Neural progenitor cell (in vitro differentiated cells): Measurements from ENCODE around the gene C22orf31. TPM values are rescaled to one million over a fixed set of nuclear protein-coding genes. Genes with fewer than 3 reads are reported as not detected.

Experiments
- DNase-seq: peaks from one replicate; pipeline ENCODE4 v3.0.0-alpha.2; 2016; ENCODE audit warnings: low spot score
- H2AFZ ChIP-seq: fragments of 200-600 bp; sonication (generic); replicated peaks from 2 replicates; pipeline ENCODE4 v1.6.1; 2016; ENCODE audit warnings: antibody characterized with exemption
- H3F3A ChIP-seq: fragments of 200-600 bp; sonication (generic); 2 replicates; pipeline ENCODE4 v1.6.1; 2016; ENCODE audit warnings: antibody characterized with exemption, low read depth
- H3K27ac ChIP-seq: fragments of 200-600 bp; sonication (generic); 2 replicates; pipeline ENCODE4 v1.5.1; 2016; ENCODE audit warnings: mild to moderate bottlenecking
- H3K27me3 ChIP-seq: fragments of 200-600 bp; sonication (generic); 2 replicates; pipeline ENCODE4 v1.6.1; 2016; ENCODE audit warnings: mild to moderate bottlenecking, moderate library complexity
- H3K36me3 ChIP-seq: fragments of 200-600 bp; sonication (generic); 2 replicates; pipeline ENCODE4 v1.5.1; 2016
- H3K4me1 ChIP-seq: fragments of 200-600 bp; sonication (generic); 2 replicates; pipeline ENCODE4 v1.6.1; 2016; ENCODE audit warnings: mixed run types
- H3K4me2 ChIP-seq: fragments of 200-600 bp; sonication (generic); 2 replicates; pipeline ENCODE4 v1.6.1; 2016
- H3K4me3 ChIP-seq: fragments of 200-600 bp; sonication (generic); 2 replicates; pipeline ENCODE4 v1.5.1; 2016
- H3K79me2 ChIP-seq: fragments of 200-600 bp; sonication (generic); 2 replicates; pipeline ENCODE4 v1.6.1; 2016; ENCODE audit warnings: low read depth
- H3K9ac ChIP-seq: fragments of 200-600 bp; sonication (generic); 2 replicates; pipeline ENCODE4 v1.6.1; 2016
- H3K9me3 ChIP-seq: fragments of 200-600 bp; sonication (generic); 2 replicates; pipeline ENCODE4 v1.5.1; 2016; ENCODE audit warnings: low read depth
- H4K20me1 ChIP-seq: fragments of 200-600 bp; sonication (generic); 2 replicates; pipeline ENCODE4 v1.6.1; 2016; ENCODE audit warnings: low read depth
- H3K27ac Mint-ChIP-seq: 3 replicates; pipeline ENCODE4 v1.8.0; 2021; ENCODE audit warnings: mixed read lengths
- H3K27me3 Mint-ChIP-seq: 2 replicates; pipeline ENCODE4 v1.8.0; 2022; ENCODE audit warnings: low read depth, mild to moderate bottlenecking, inconsistent platforms, moderate library complexity, mixed read lengths; ENCODE audit not compliant: insufficient read depth
- H3K36me3 Mint-ChIP-seq: 3 replicates; pipeline ENCODE4 v1.8.0; 2021; ENCODE audit warnings: mixed read lengths
- H3K4me1 Mint-ChIP-seq: 3 replicates; pipeline ENCODE4 v1.8.0; 2021; ENCODE audit warnings: mixed read lengths
- H3K4me3 Mint-ChIP-seq: 3 replicates; pipeline ENCODE4 v1.8.0; 2021; ENCODE audit warnings: mild to moderate bottlenecking, moderate library complexity, mixed read lengths
- H3K9me3 Mint-ChIP-seq: 3 replicates; pipeline ENCODE4 v1.8.0; 2020; ENCODE audit warnings: mixed read lengths
- EZH2 ChIP-seq: fragments of 200-600 bp; sonication (generic); IDR thresholded peaks from 2 replicates; pipeline ENCODE4 v1.6.1; 2017; ENCODE audit warnings: antibody characterized with exemption, mild to moderate bottlenecking, moderate library complexity
- EZH2phosphoT487 ChIP-seq: fragments of 200-600 bp; sonication (generic); IDR thresholded peaks from 2 replicates; pipeline ENCODE4 v1.6.1; 2017; ENCODE audit warnings: antibody characterized with exemption
- total RNA-seq: library from RNA; depleted of rRNA; stranded (reverse); fragments of >200 nt; gene quantifications from 2 replicates; pipeline ENCODE4 v1.2.3, GENCODE V29; 2015; ENCODE audit warnings: low replicate concordance
- TF ChIP-seq, protein P1 (sequence below): fragments of 200-600 bp; sonication (generic); IDR thresholded peaks from 2 replicates; pipeline ENCODE4 v1.5.1; 2017; ENCODE audit warnings: antibody characterized with exemption, mild to moderate bottlenecking

Gene C22orf31
- total RNA-seq, 1 donor from 2014 or later, result not detected

DNA sequence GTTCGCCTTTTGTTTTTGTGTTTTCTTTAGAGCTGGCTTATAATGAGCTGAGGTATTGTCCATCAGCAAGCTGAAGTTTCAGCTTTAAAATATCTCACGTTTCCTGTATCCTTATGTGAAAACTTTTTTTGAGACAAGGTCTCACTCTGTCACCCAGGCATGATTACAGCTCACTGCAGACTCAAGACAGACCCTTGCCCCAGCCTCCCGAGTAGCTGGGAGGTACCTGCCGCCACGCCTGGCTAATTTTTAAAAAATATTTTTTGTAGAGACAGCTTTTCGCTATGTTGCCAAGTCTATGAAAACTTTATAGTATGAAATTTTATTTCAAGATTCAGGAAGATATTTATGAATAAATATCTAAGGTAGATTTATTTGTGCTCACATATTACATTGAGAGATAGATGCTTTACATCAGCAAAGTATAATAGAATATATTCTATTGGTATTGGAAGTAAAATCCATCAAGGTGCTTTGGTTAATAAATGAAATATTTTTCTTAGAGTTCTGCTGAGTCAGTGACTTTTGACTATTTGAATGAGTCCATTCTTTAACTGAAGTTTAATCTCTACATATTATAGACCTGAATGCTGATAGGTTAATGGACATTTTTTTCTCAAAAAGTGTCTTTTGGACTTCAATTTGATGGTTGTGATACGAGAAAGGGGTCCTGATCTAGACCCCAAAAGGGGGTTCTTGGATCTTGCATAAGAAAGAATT lies 21.4 kb upstream of the C22orf31 start:
- DNase-seq, result no peak
- H3K27me3 ChIP-seq, result no peaks in the 10 kb centered on the region
- Mint-ChIP-seq H3K9me3 (no peaks in the 10 kb centered on the region), H3K27ac (no peak overlapping the region), H3K27me3 (no peaks in the 10 kb centered on the region), H3K4me3 (no peak overlapping the region), H3K36me3 (no peaks in the 10 kb centered on the region), H3K4me1 (peaks cover 22% of the 10 kb centered on the region)
- no peak overlapping the region for H3K27ac ChIP-seq
- H3K4me3 ChIP-seq, result no peak overlapping the region
- H3K4me2 ChIP-seq, result no peak overlapping the region
- no peak overlapping the region for H3K9ac ChIP-seq
- H4K20me1 ChIP-seq, result no peaks in the 10 kb centered on the region
- H3K79me2 ChIP-seq, result no peaks in the 10 kb centered on the region
- no peak overlapping the region for H2AFZ ChIP-seq
- peaks cover 9% of the 10 kb centered on the region for H3K4me1 ChIP-seq
- H3K36me3 ChIP-seq, result no peaks in the 10 kb centered on the region
- no peaks in the 10 kb centered on the region for H3K9me3 ChIP-seq
- H3F3A ChIP-seq, result peaks cover 15% of the 10 kb centered on the region
- no peak for TF ChIP-seq EZH2
- TF ChIP-seq, protein P1, sequence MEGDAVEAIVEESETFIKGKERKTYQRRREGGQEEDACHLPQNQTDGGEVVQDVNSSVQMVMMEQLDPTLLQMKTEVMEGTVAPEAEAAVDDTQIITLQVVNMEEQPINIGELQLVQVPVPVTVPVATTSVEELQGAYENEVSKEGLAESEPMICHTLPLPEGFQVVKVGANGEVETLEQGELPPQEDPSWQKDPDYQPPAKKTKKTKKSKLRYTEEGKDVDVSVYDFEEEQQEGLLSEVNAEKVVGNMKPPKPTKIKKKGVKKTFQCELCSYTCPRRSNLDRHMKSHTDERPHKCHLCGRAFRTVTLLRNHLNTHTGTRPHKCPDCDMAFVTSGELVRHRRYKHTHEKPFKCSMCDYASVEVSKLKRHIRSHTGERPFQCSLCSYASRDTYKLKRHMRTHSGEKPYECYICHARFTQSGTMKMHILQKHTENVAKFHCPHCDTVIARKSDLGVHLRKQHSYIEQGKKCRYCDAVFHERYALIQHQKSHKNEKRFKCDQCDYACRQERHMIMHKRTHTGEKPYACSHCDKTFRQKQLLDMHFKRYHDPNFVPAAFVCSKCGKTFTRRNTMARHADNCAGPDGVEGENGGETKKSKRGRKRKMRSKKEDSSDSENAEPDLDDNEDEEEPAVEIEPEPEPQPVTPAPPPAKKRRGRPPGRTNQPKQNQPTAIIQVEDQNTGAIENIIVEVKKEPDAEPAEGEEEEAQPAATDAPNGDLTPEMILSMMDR, result no peak
- no peak for TF ChIP-seq EZH2phosphoT487

DNA sequence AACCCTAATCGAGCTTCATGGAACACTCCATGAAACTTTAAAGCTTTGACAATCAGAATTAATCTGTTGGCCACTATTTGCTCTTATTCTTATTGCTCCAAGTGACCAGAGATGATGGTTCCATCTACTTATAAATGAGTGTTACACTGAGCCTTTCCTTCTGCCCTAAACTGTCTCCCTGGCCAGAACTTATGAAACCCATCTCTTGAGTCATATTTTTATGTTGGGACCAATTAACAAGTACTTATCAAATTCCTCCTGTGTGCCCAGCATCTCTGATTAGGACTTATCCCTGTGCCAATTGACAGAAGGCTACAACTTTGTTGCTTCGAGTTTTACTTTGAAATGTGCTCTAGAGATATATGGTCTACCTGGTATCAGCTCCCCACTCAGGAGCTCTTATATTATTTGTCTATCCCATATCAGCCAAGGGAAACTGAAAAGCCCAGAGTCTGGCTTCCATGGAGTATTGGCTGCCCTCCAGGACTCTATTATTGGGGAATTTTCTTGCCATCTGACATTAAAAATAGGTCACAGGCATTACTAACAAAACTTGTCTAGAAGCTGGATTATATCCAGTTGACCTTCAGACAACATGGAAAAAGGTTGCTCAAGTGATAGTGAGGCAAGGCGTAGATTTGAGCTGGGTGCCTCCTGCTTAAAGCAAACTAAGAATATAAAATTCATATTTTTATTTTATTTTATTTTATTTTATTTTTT lies 20.0 kb upstream of the C22orf31 start:
- H3K27ac Mint-ChIP-seq, result no peak overlapping the region
- H3K27ac ChIP-seq, result no peak overlapping the region

DNA sequence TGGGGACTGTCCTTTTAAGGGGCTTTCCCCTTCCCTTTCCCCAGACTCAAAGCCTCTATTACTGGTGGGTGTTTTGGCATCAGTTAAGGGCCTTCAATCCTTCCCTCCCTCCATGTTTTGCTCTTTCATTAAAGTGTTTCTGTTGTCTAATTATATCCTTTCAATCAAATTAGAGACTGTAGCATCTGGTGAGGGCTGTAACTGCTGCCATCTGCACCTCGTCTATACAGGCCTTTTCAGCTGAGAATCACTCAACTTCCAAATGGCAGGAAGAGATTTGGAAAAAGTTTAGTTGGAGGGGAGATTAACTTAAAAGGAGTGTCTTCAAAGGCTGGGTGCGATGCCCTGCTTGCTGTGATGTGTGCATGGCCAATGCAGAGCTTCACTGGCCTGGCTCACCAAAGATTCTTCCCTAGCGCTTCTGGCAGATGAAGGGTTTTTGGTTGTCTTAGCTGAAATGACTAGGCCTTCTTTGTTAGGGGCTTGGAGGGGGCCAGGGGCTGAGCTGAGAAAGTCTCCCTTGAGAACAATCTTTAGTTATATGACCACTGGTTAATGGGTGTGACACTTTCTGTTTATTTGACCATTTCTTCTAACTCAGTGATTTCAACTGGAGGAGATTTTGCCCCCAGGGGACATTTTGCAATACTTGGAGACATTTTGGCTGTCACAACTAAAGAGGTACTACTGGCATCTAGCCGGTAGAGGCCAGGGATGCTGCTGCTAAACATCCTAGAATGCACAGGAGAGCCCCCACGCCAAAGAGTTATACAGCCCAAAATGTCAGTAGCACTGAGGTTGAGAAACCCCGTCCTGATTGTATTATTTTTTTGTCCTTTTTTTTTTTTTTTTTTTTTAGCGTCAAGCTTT lies 18.7 kb upstream of the C22orf31 start:
- Mint-ChIP-seq H3K4me1 (peaks cover 27% of the 10 kb centered on the region), H3K4me3 (no peak overlapping the region), H3K9me3 (no peaks in the 10 kb centered on the region), H3K27ac (peak overlapping the region; percentile 17), H3K36me3 (no peaks in the 10 kb centered on the region), H3K27me3 (no peaks in the 10 kb centered on the region)
- peaks cover 15% of the 10 kb centered on the region for H3F3A ChIP-seq
- TF ChIP-seq, protein P1, result no peak
- TF ChIP-seq EZH2phosphoT487, result no peak
- TF ChIP-seq EZH2, result no peak
- H3K4me3 ChIP-seq, result no peak overlapping the region
- no peaks in the 10 kb centered on the region for H3K36me3 ChIP-seq
- no peak for DNase-seq
- H2AFZ ChIP-seq, result peak overlapping the region; percentile 59
- H3K4me2 ChIP-seq, result peak overlapping the region; percentile 12
- H3K27me3 ChIP-seq, result peaks cover 11% of the 10 kb centered on the region
- no peaks in the 10 kb centered on the region for H3K79me2 ChIP-seq
- H4K20me1 ChIP-seq, result no peaks in the 10 kb centered on the region
- peaks cover 9% of the 10 kb centered on the region for H3K4me1 ChIP-seq
- H3K27ac ChIP-seq, result no peak overlapping the region
- H3K9me3 ChIP-seq, result no peaks in the 10 kb centered on the region
- H3K9ac ChIP-seq, result no peak overlapping the region

More for the DNA sequence above, 20.0 kb upstream of the C22orf31 start:
- Histone ChIP-seq H3K27me3 (no peaks in the 10 kb centered on the region), H2AFZ (no peak overlapping the region), H3K9ac (no peak overlapping the region), H3K36me3 (no peaks in the 10 kb centered on the region), H3K4me3 (no peak overlapping the region), H3K9me3 (no peaks in the 10 kb centered on the region), H3K4me1 (peaks cover 9% of the 10 kb centered on the region), H3F3A (peaks cover 15% of the 10 kb centered on the region), H3K4me2 (no peak overlapping the region), H3K79me2 (no peaks in the 10 kb centered on the region), H4K20me1 (no peaks in the 10 kb centered on the region)
- Mint-ChIP-seq H3K27me3 (no peaks in the 10 kb centered on the region), H3K4me3 (no peak overlapping the region), H3K36me3 (no peaks in the 10 kb centered on the region), H3K9me3 (no peaks in the 10 kb centered on the region), H3K4me1 (peaks cover 22% of the 10 kb centered on the region)
- no peak for DNase-seq
- TF ChIP-seq EZH2 (no peak), EZH2phosphoT487 (no peak)
- TF ChIP-seq, protein P1, result no peak
